Endothelial cell of umbilical vein (primary cell): ENCODE measurements around the gene CAMK2B. TPM values are rescaled to one million over a fixed set of nuclear protein-coding genes. Genes with fewer than 3 reads are reported as not detected.

Experiments used
- BruUV-seq: library from RNA; stranded (reverse); fragments of 400-500 nt; replicated peaks from 2 replicates; lab custom pipeline; 2021; lab: Mats Ljungman, UMichigan
- CTCF ChIA-PET: fragments of 300-600, 350-600 bp; sonication (Branson Sonifier 250); formaldehyde crosslinking; loops from one replicate; lab custom pipeline; 2021; ENCODE audit warnings: antibody characterized with exemption, inconsistent platforms; lab: Charles Lee
- POLR2A ChIA-PET: fragments of 300-600, 350-600 bp; sonication (Branson Sonifier 250); formaldehyde crosslinking; loops from one replicate; lab custom pipeline; 2021; ENCODE audit warnings: antibody characterized with exemption, inconsistent platforms; lab: Charles Lee
- DNase-seq: peaks from one replicate; pipeline ENCODE4 v3.0.0-alpha.2; 2011; ENCODE audit warnings: low read depth, low spot score
- FAIRE-seq: peaks from 2 replicates; lab custom pipeline; 2011; peaks lifted over from hg19 to GRCh38; lab: Jason Lieb, UNC
- H2AFZ ChIP-seq: 2 replicates; pipeline ENCODE4 v1.6.0; 2012; ENCODE audit warnings: low read depth, low read length, control low read depth, inconsistent platforms
- H3K27ac ChIP-seq: 2 replicates; pipeline ENCODE4 v1.5.1; 2011; ENCODE audit warnings: low read depth, mild to moderate bottlenecking, control low read depth, low read length, moderate library complexity; ENCODE audit not compliant: insufficient read depth
- H3K27me3 ChIP-seq, 2 experiments: 2 replicates each; pipeline versions ENCODE4 v1.6.0 to v1.6.1; 2011; ENCODE audit warnings: low read length in 2 of 2, mixed read lengths in 1 of 2; ENCODE audit not compliant: control insufficient read depth in 2 of 2, insufficient read depth in 2 of 2
- H3K36me3 ChIP-seq, 2 experiments: 2 replicates in 1 of 2; 3 replicates in 1 of 2; pipeline ENCODE4 v1.5.1; 2011; ENCODE audit warnings: low read length in 2 of 2, mild to moderate bottlenecking in 1 of 2, moderate library complexity in 1 of 2; ENCODE audit not compliant: control insufficient read depth in 2 of 2, insufficient read depth in 2 of 2; ENCODE audit errors: extremely low read depth in 1 of 2
- H3K4me1 ChIP-seq: 3 replicates; pipeline ENCODE4 v1.5.1; 2011; ENCODE audit warnings: mild to moderate bottlenecking, low read length; ENCODE audit not compliant: control insufficient read depth, insufficient read depth; ENCODE audit errors: extremely low read depth
- H3K4me2 ChIP-seq: 2 replicates; pipeline ENCODE4 v1.6.1; 2011; ENCODE audit warnings: low read length, control low read depth, mixed read lengths; ENCODE audit not compliant: insufficient read depth
- H3K4me3 ChIP-seq, 3 experiments: fragments of 200-600 bp in 1 of 3; sonication (generic), shearing (Covaris generic) in 1 of 3; replicated peaks in 1 of 3; 2 replicates each; pipeline ENCODE4 v1.5.1; 2011 to 2016; ENCODE audit warnings: control low read depth in 3 of 3, low read length in 3 of 3, mild to moderate bottlenecking in 2 of 3, inconsistent platforms in 1 of 3, low read depth in 1 of 3, moderate library complexity in 1 of 3; ENCODE audit not compliant: insufficient read depth in 1 of 3
- H3K79me2 ChIP-seq: 2 replicates; pipeline ENCODE4 v1.6.0; 2012; ENCODE audit warnings: low read length, inconsistent platforms; ENCODE audit not compliant: control insufficient read depth, insufficient read depth
- H3K9ac ChIP-seq: replicated peaks from 2 replicates; pipeline ENCODE3; 2011; ENCODE audit warnings: low read length, control low read depth; ENCODE audit not compliant: insufficient read depth; ENCODE audit errors: extremely low read depth
- H3K9me1 ChIP-seq: replicated peaks from 3 replicates; pipeline ENCODE4 v1.6.0; 2011; ENCODE audit warnings: mild to moderate bottlenecking, low read length; ENCODE audit not compliant: control insufficient read depth, insufficient read depth; ENCODE audit errors: extremely low read depth
- H3K9me3 ChIP-seq: replicated peaks from 2 replicates; pipeline ENCODE4 v1.5.1; 2012; ENCODE audit warnings: low read length, inconsistent platforms; ENCODE audit not compliant: control insufficient read depth, insufficient read depth
- H4K20me1 ChIP-seq: replicated peaks from 2 replicates; pipeline ENCODE3; 2011; ENCODE audit warnings: mild to moderate bottlenecking, low read length; ENCODE audit not compliant: control insufficient read depth, insufficient read depth; ENCODE audit errors: extremely low read depth
- CTCF ChIP-seq, 2 donors: IDR thresholded peaks; 1 replicate in 1 of 2; 2 replicates in 1 of 2; pipeline ENCODE4 v1.5.1; 2011; ENCODE audit warnings: low read length in 2 of 2, mild to moderate bottlenecking in 2 of 2, moderate library complexity in 2 of 2, control low read depth in 1 of 2, inconsistent platforms in 1 of 2, low read depth in 1 of 2; ENCODE audit not compliant: insufficient read depth in 1 of 2; ENCODE audit errors: extremely low read depth in 1 of 2
- EZH2 ChIP-seq: IDR thresholded peaks from 2 replicates; pipeline ENCODE4 v1.6.1; 2012; ENCODE audit warnings: borderline replicate concordance, low read depth, mild to moderate bottlenecking, moderate library complexity, low read length, inconsistent platforms; ENCODE audit not compliant: severe bottlenecking
- FOS ChIP-seq: IDR thresholded peaks from 2 replicates; pipeline ENCODE4 v1.6.1; 2011; ENCODE audit warnings: mild to moderate bottlenecking, low read length, moderate library complexity, borderline replicate concordance; ENCODE audit not compliant: insufficient read depth
- GATA2 ChIP-seq: IDR thresholded peaks from 2 replicates; pipeline ENCODE4 v1.7.0; 2011; ENCODE audit warnings: low read depth, mild to moderate bottlenecking, moderate library complexity, mixed read lengths, low read length; ENCODE audit not compliant: insufficient read length, insufficient read depth
- JUN ChIP-seq: IDR thresholded peaks from 2 replicates; pipeline ENCODE4 v1.6.1; 2011; ENCODE audit warnings: borderline replicate concordance, low read depth; ENCODE audit not compliant: insufficient read length, insufficient read depth
- MAX ChIP-seq: IDR thresholded peaks from 2 replicates; pipeline ENCODE4 v1.6.1; 2011; ENCODE audit not compliant: insufficient read depth, insufficient read length
- MYC ChIP-seq: IDR thresholded peaks from one replicate; pipeline ENCODE4 v1.6.1; 2011; ENCODE audit warnings: mild to moderate bottlenecking, low read depth, low read length
- POLR2A ChIP-seq: IDR thresholded peaks from 2 replicates; pipeline ENCODE4 v1.6.1; 2012; ENCODE audit warnings: low read depth, mild to moderate bottlenecking, control low read depth, low read length
- POLR2AphosphoS5 ChIP-seq: IDR thresholded peaks from 2 replicates; pipeline ENCODE4 v1.6.1; 2012; ENCODE audit warnings: low read depth, mild to moderate bottlenecking, control low read depth, low read length, moderate library complexity; ENCODE audit not compliant: insufficient read depth
- dilution Hi-C: fragments of 300-500 bp; cut with MboI; formaldehyde crosslinking; loops from one replicate; pipeline ENCODE4 v1.15.0; 2019; ENCODE audit warnings: low sequenced_read_pairs; ENCODE audit not compliant: extremely low pct_ligation_motif_present
- intact Hi-C: fragments of 100-400 bp; cut with micrococcal nuclease; formaldehyde crosslinking; loops from one replicate; pipeline ENCODE4 v1.10.0; 2022
- polyA plus RNA-seq, 4 experiments: library from polyadenylated mRNA; depleted of rRNA in 3 of 4; stranded (reverse) in 3 of 4; unstranded in 1 of 4; fragments of >200 nt; gene quantifications; 2 replicates each; pipeline versions ENCODE4 v1.2.1 to v1.2.3, GENCODE V29; 2011 to 2012; ENCODE audit warnings: missing spikeins in 1 of 4
- total RNA-seq: library from RNA; stranded (reverse); gene quantifications from 2 replicates; pipeline ENCODE4 v1.2.3, GENCODE V29; 2021

The CAMK2B gene
- total and polyA plus RNA-seq, 2 donors (not counting 3 experiments of a cell fraction or from before 2014, with no cell fraction given) = 0.57 to 1.6 TPM

GRCh38 chr7:44176486-44176885 is 148.9 kb downstream of the CAMK2B start:
- TF ChIP-seq EZH2 (no peak), POLR2A (no peak), MYC (no peak), MAX (no peak), GATA2 (no peak), JUN (no peak), CTCF (IDR thresholded peaks at IDR 0.05; ENCODE audit: extremely low read depth in 1 of 2, insufficient read depth in 1 of 2, low read depth in 1 of 2, low read length in 2 of 2) (no peak), FOS (no peak), POLR2AphosphoS5 (no peak)
- dilution Hi-C loops (no loop called here), intact Hi-C loops (no loop called here)
- H3K27ac ChIP-seq = no peak overlapping the region
- H2AFZ ChIP-seq = no peak overlapping the region
- H3K27me3 ChIP-seq = peaks cover 7 to 18% of the 10 kb centered on the region in 2 experiments
- no peak overlapping the region for H3K4me3 ChIP-seq
- no TSS peak for BruUV-seq
- ChIA-PET POLR2A (no interaction called here), CTCF (interaction anchor here (1.1 to 1.5 kb wide), 2 partner anchors 20 to 74 kb away, joined by 3 read pairs; no protein-coding TSS in a partner anchor)
- no peaks in the 10 kb centered on the region for H3K79me2 ChIP-seq
- no peaks in the 10 kb centered on the region for H4K20me1 ChIP-seq
- no peaks in the 10 kb centered on the region for H3K9me3 ChIP-seq
- no peak overlapping the region for H3K4me2 ChIP-seq
- no peak for FAIRE-seq
- DNase-seq = no peak
- H3K9me1 ChIP-seq = no peaks in the 10 kb centered on the region
- H3K4me1 ChIP-seq = no peaks in the 10 kb centered on the region
- H3K36me3 ChIP-seq = no peaks in the 10 kb centered on the region
- no peak overlapping the region for H3K9ac ChIP-seq
